WTC11 (cell line): ENCODE data around the gene CYB561A3. TPM values are rescaled to one million over a fixed set of nuclear protein-coding genes. Genes with fewer than 3 reads are reported as not detected.

Experiments
- ATAC-seq: fragments of 200-7000 bp; cut with Tn5 transposase; 2 replicates; pipeline ENCODE4 v1.10.0; 2021; ENCODE audit warnings: mild to moderate bottlenecking, moderate library complexity
- CTCF ChIA-PET: fragments of 300-600 bp; sonication (Branson Sonifier 250); formaldehyde crosslinking; loops from one replicate; lab custom pipeline; 2021; ENCODE audit warnings: antibody characterized with exemption; lab: Charles Lee
- POLR2A ChIA-PET: fragments of 350-600 bp; sonication (Branson Sonifier 250); formaldehyde crosslinking; loops from one replicate; lab custom pipeline; 2021; ENCODE audit warnings: antibody characterized with exemption; lab: Charles Lee
- DNase-seq: peaks from one replicate; pipeline ENCODE4 v3.0.0; 2021; ENCODE audit warnings: low spot score
- H3K27ac Mint-ChIP-seq: 2 replicates; pipeline ENCODE4 v1.8.0; 2021; ENCODE audit warnings: mixed read lengths
- H3K27me3 Mint-ChIP-seq: 2 replicates; pipeline ENCODE4 v1.8.0; 2021; ENCODE audit warnings: low read depth, mild to moderate bottlenecking, moderate library complexity, mixed read lengths
- H3K36me3 Mint-ChIP-seq: 2 replicates; pipeline ENCODE4 v1.8.0; 2021; ENCODE audit warnings: mixed read lengths
- H3K4me1 Mint-ChIP-seq: 2 replicates; pipeline ENCODE4 v1.8.0; 2022; ENCODE audit warnings: mixed read lengths
- H3K4me3 Mint-ChIP-seq: 2 replicates; pipeline ENCODE4 v1.8.0; 2021; ENCODE audit warnings: mild to moderate bottlenecking, moderate library complexity, mixed read lengths
- H3K9me3 Mint-ChIP-seq: 2 replicates; pipeline ENCODE4 v1.8.0; 2021; ENCODE audit warnings: mixed read lengths
- ELF4 ChIP-seq: sonication (generic); formaldehyde crosslinking; IDR thresholded peaks from 2 replicates; pipeline ENCODE4 v1.8.1; 2022; ENCODE audit warnings: low read depth, mild to moderate bottlenecking, moderate library complexity, missing genetic modification reagents
- EMX1 ChIP-seq: fragments of 250-450 bp; sonication (Bioruptor Pico); IDR thresholded peaks from 2 replicates; pipeline ENCODE4 v1.8.0; 2021; ENCODE audit warnings: mild to moderate bottlenecking
- ESRRA ChIP-seq: sonication (generic); formaldehyde crosslinking; IDR thresholded peaks from 2 replicates; pipeline ENCODE4 v1.8.1; 2022; ENCODE audit warnings: mild to moderate bottlenecking, missing genetic modification reagents, borderline replicate concordance
- GTF2I ChIP-seq: fragments of 250-450 bp; sonication (Bioruptor Pico); conservative IDR thresholded peaks from 2 replicates; pipeline ENCODE4 v1.4.0; 2021; ENCODE audit warnings: mild to moderate bottlenecking
- HMGA2 ChIP-seq: fragments of 250-450 bp; sonication (Bioruptor Pico); IDR thresholded peaks from 2 replicates; pipeline ENCODE4 v1.4.0; 2021; ENCODE audit warnings: mild to moderate bottlenecking, moderate library complexity
- IRF2 ChIP-seq: sonication (generic); formaldehyde crosslinking; IDR thresholded peaks from 2 replicates; pipeline ENCODE4 v1.8.0; 2022; ENCODE audit warnings: low read depth, missing genetic modification reagents, borderline replicate concordance
- KAT7 ChIP-seq: sonication (generic); formaldehyde crosslinking; IDR thresholded peaks from 2 replicates; pipeline ENCODE4 v1.8.1; 2023; ENCODE audit warnings: missing genetic modification reagents, mild to moderate bottlenecking, borderline replicate concordance
- NFATC4 ChIP-seq: fragments of 250-450 bp; sonication (Bioruptor Pico); IDR thresholded peaks from 2 replicates; pipeline ENCODE4 v1.9.0; 2021; ENCODE audit warnings: mild to moderate bottlenecking
- NFE2L1 ChIP-seq: sonication (generic); formaldehyde crosslinking; IDR thresholded peaks from 2 replicates; pipeline ENCODE4 v1.8.1; 2023; ENCODE audit warnings: missing genetic modification reagents
- NR1H2 ChIP-seq: sonication (generic); formaldehyde crosslinking; IDR thresholded peaks from 2 replicates; pipeline ENCODE4 v1.9.0; 2021; ENCODE audit warnings: mild to moderate bottlenecking, moderate library complexity, missing genetic modification reagents
- NR3C1 ChIP-seq: sonication (generic); formaldehyde crosslinking; conservative IDR thresholded peaks from 2 replicates; pipeline ENCODE4 v1.8.1; 2023; ENCODE audit warnings: low read depth, mild to moderate bottlenecking, missing genetic modification reagents
- RORB ChIP-seq: fragments of 250-450 bp; sonication (Bioruptor Pico); IDR thresholded peaks from 2 replicates; pipeline ENCODE4 v1.9.0; 2021; ENCODE audit warnings: mild to moderate bottlenecking
- SP1 ChIP-seq: sonication (generic); formaldehyde crosslinking; conservative IDR thresholded peaks from 2 replicates; pipeline ENCODE4 v1.8.1; 2022; ENCODE audit warnings: missing genetic modification reagents
- TCF7 ChIP-seq: sonication (generic); formaldehyde crosslinking; IDR thresholded peaks from 2 replicates; pipeline ENCODE4 v1.8.0; 2022; ENCODE audit warnings: mild to moderate bottlenecking, low read depth, missing genetic modification reagents, moderate library complexity
- ZNF317 ChIP-seq: sonication (generic); formaldehyde crosslinking; IDR thresholded peaks from 2 replicates; pipeline ENCODE4 v1.8.1; 2023; ENCODE audit warnings: low read depth, mild to moderate bottlenecking, moderate library complexity, missing genetic modification reagents, borderline replicate concordance
- ZNF416 ChIP-seq: fragments of 250-450 bp; sonication (Bioruptor Pico); IDR thresholded peaks from 2 replicates; pipeline ENCODE4 v1.9.0; 2021; ENCODE audit warnings: mild to moderate bottlenecking, inconsistent platforms
- total RNA-seq: library from RNA; stranded (reverse); gene quantifications from 3 replicates; pipeline ENCODE4 v1.2.3, GENCODE V29; 2021
- TF ChIP-seq, protein P1 (sequence below): sonication (generic); formaldehyde crosslinking; IDR thresholded peaks from 2 replicates; pipeline ENCODE4 v1.8.0; 2023; ENCODE audit warnings: missing genetic modification reagents
- TF ChIP-seq, protein P2 (sequence below): sonication (generic); formaldehyde crosslinking; IDR thresholded peaks from 2 replicates; pipeline ENCODE4 v1.8.1; 2022; ENCODE audit warnings: low read depth, mild to moderate bottlenecking, moderate library complexity, missing genetic modification reagents, borderline replicate concordance
- TF ChIP-seq, protein P3 (sequence below): sonication (generic); formaldehyde crosslinking; IDR thresholded peaks from 2 replicates; pipeline ENCODE4 v1.8.1; 2023; ENCODE audit warnings: mild to moderate bottlenecking, missing genetic modification reagents
- TF ChIP-seq, protein P4 (sequence below): fragments of 250-450 bp; sonication (Bioruptor Pico); IDR thresholded peaks from 2 replicates; pipeline ENCODE4 v1.9.0; 2021; ENCODE audit warnings: mild to moderate bottlenecking, borderline replicate concordance
- TF ChIP-seq, protein P5 (sequence below): sonication (generic); formaldehyde crosslinking; IDR thresholded peaks from 2 replicates; pipeline ENCODE4 v1.8.1; 2022; ENCODE audit warnings: mild to moderate bottlenecking, moderate library complexity, missing genetic modification reagents
- TF ChIP-seq, protein P6 (sequence below): sonication (generic); formaldehyde crosslinking; IDR thresholded peaks from 2 replicates; pipeline ENCODE4 v1.8.1; 2022; ENCODE audit warnings: missing genetic modification reagents, borderline replicate concordance

Gene CYB561A3
- total RNA-seq, 1 experiment from 2014 or later: 38.8 TPM

DNA sequence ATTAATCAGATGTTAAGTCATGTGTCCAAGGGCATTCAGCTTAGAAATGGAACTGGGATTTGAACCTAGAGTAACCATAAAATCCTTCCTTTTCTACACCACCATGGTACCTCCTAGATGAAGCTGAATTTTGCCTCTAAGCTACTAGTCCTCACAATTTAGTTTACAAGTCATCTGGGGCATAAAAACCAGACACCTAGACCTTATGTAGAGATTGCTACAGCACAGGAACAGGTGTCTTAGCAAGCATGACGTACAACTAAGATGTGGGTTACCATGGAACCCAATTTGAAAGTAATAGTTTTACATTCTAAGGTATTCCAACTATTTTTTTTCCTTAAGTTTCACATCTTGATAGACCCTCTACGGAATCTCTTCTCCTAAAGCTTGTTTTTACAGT, 39.9 kb upstream of the CYB561A3 start (continued):
- TF ChIP-seq, protein P1, sequence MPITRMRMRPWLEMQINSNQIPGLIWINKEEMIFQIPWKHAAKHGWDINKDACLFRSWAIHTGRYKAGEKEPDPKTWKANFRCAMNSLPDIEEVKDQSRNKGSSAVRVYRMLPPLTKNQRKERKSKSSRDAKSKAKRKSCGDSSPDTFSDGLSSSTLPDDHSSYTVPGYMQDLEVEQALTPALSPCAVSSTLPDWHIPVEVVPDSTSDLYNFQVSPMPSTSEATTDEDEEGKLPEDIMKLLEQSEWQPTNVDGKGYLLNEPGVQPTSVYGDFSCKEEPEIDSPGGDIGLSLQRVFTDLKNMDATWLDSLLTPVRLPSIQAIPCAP (CRISPR knock-in tag): no peak
- TF ChIP-seq, protein P2, sequence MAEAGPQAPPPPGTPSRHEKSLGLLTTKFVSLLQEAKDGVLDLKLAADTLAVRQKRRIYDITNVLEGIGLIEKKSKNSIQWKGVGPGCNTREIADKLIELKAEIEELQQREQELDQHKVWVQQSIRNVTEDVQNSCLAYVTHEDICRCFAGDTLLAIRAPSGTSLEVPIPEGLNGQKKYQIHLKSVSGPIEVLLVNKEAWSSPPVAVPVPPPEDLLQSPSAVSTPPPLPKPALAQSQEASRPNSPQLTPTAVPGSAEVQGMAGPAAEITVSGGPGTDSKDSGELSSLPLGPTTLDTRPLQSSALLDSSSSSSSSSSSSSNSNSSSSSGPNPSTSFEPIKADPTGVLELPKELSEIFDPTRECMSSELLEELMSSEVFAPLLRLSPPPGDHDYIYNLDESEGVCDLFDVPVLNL (CRISPR knock-in tag): no peak
- TF ChIP-seq KAT7 (CRISPR knock-in tag): no peak
- no peak for TF ChIP-seq NR3C1 (CRISPR knock-in tag)
- no peak for TF ChIP-seq ESRRA
- TF ChIP-seq TCF7 (CRISPR knock-in tag): no peak

DNA sequence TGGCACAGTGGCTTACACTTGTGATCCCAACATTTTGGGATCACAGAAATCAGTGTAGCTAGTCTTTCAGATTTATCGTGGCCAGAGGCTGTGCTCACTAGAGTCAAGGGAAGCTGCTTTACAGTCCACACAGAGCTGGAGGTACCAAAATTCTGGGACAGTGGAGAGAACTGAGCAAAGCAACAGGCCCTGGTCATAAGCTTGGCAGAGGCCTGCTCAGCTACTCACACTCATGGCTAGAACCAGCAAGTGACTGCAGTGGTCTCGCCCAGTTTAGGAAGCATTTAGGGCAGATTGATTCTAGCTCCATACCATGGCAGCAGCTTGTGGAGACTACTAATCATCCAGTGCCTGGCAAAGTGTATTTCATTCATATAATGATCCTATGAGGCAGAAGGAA, 39.5 kb upstream of the CYB561A3 start:
- Mint-ChIP-seq H3K9me3 (no peaks in the 10 kb centered on the region), H3K27me3 (no peaks in the 10 kb centered on the region), H3K27ac (peak overlapping the region; percentile 32; the same call in 1 of the 2 replicates), H3K36me3 (peaks cover 43% of the 10 kb centered on the region), H3K4me1 (no peaks in the 10 kb centered on the region), H3K4me3 (no peak overlapping the region)
- POLR2A ChIA-PET: interaction anchor here (0.7 to 1.5 kb wide), 3 partner anchors 10 to 28 kb away, joined by 3 to 4 read pairs (median 3); partner anchors contain the start of gene CPSF7
- TF ChIP-seq NR1H2 (CRISPR knock-in tag) (no peak), TCF7 (CRISPR knock-in tag) (no peak), ELF4 (no peak), RORB (no peak), IRF2 (CRISPR knock-in tag) (no peak), ZNF416 (no peak), ZNF317 (no peak), NFE2L1 (CRISPR knock-in tag) (no peak), HMGA2 (CRISPR knock-in tag) (no peak), EMX1 (no peak), NFATC4 (CRISPR knock-in tag) (no peak), SP1 (CRISPR knock-in tag) (no peak), GTF2I (CRISPR knock-in tag) (no peak)
- TF ChIP-seq, protein P3, sequence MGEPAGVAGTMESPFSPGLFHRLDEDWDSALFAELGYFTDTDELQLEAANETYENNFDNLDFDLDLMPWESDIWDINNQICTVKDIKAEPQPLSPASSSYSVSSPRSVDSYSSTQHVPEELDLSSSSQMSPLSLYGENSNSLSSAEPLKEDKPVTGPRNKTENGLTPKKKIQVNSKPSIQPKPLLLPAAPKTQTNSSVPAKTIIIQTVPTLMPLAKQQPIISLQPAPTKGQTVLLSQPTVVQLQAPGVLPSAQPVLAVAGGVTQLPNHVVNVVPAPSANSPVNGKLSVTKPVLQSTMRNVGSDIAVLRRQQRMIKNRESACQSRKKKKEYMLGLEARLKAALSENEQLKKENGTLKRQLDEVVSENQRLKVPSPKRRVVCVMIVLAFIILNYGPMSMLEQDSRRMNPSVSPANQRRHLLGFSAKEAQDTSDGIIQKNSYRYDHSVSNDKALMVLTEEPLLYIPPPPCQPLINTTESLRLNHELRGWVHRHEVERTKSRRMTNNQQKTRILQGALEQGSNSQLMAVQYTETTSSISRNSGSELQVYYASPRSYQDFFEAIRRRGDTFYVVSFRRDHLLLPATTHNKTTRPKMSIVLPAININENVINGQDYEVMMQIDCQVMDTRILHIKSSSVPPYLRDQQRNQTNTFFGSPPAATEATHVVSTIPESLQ: no peak
- TF ChIP-seq, protein P4, sequence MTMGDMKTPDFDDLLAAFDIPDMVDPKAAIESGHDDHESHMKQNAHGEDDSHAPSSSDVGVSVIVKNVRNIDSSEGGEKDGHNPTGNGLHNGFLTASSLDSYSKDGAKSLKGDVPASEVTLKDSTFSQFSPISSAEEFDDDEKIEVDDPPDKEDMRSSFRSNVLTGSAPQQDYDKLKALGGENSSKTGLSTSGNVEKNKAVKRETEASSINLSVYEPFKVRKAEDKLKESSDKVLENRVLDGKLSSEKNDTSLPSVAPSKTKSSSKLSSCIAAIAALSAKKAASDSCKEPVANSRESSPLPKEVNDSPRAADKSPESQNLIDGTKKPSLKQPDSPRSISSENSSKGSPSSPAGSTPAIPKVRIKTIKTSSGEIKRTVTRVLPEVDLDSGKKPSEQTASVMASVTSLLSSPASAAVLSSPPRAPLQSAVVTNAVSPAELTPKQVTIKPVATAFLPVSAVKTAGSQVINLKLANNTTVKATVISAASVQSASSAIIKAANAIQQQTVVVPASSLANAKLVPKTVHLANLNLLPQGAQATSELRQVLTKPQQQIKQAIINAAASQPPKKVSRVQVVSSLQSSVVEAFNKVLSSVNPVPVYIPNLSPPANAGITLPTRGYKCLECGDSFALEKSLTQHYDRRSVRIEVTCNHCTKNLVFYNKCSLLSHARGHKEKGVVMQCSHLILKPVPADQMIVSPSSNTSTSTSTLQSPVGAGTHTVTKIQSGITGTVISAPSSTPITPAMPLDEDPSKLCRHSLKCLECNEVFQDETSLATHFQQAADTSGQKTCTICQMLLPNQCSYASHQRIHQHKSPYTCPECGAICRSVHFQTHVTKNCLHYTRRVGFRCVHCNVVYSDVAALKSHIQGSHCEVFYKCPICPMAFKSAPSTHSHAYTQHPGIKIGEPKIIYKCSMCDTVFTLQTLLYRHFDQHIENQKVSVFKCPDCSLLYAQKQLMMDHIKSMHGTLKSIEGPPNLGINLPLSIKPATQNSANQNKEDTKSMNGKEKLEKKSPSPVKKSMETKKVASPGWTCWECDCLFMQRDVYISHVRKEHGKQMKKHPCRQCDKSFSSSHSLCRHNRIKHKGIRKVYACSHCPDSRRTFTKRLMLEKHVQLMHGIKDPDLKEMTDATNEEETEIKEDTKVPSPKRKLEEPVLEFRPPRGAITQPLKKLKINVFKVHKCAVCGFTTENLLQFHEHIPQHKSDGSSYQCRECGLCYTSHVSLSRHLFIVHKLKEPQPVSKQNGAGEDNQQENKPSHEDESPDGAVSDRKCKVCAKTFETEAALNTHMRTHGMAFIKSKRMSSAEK (CRISPR knock-in tag): no peak
- TF ChIP-seq, protein P5, sequence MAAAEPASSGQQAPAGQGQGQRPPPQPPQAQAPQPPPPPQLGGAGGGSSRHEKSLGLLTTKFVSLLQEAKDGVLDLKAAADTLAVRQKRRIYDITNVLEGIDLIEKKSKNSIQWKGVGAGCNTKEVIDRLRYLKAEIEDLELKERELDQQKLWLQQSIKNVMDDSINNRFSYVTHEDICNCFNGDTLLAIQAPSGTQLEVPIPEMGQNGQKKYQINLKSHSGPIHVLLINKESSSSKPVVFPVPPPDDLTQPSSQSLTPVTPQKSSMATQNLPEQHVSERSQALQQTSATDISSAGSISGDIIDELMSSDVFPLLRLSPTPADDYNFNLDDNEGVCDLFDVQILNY (CRISPR knock-in tag): no peak
- TF ChIP-seq, protein P6, sequence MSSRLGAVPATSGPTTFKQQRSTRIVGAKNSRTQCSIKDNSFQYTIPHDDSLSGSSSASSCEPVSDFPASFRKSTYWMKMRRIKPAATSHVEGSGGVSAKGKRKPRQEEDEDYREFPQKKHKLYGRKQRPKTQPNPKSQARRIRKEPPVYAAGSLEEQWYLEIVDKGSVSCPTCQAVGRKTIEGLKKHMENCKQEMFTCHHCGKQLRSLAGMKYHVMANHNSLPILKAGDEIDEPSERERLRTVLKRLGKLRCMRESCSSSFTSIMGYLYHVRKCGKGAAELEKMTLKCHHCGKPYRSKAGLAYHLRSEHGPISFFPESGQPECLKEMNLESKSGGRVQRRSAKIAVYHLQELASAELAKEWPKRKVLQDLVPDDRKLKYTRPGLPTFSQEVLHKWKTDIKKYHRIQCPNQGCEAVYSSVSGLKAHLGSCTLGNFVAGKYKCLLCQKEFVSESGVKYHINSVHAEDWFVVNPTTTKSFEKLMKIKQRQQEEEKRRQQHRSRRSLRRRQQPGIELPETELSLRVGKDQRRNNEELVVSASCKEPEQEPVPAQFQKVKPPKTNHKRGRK (CRISPR knock-in tag): no peak
- ATAC-seq (no peak), DNase-seq (no peak)
- CTCF ChIA-PET: interaction anchor here (1.3 to 3.3 kb wide), 6 partner anchors 9 to 65 kb away, joined by 3 to 15 read pairs (median 8); partner anchors contain the start of genes CPSF7, CYB561A3, SDHAF2 and TMEM138
